Muscle of arm (tissue), 12 donors: ENCODE results near the gene TRIM24. TPM values are rescaled to one million over a fixed set of nuclear protein-coding genes. Genes with fewer than 3 reads are reported as not detected.
"Not testable (repeated sequence)": the region's sequence is repeated elsewhere in the genome, so short reads cannot be mapped to it uniquely, and the experiment has no call there.

Source experiments
- DNase-seq: peaks from one replicate; pipeline ENCODE4 v3.0.0-alpha.2; 2013
- polyA plus RNA-seq, 12 donors: library from polyadenylated mRNA; unstranded; fragments of 120-200 nt; gene quantifications; one replicate each; pipeline ENCODE4 v1.2.1, GENCODE V29; 2013; ENCODE audit not compliant: insufficient read length in 12 of 12

Gene TRIM24
- polyA plus RNA-seq, 12 donors, result 22.0 to 42.8 (median 25.8) TPM; not detected in 1

GRCh38 chr7:138459413-138460175 lies 465 bp upstream of the TRIM24 start:
- peak; percentile 97 for DNase-seq

GRCh38 chr7:138460649-138461607 lies 869 bp downstream of the TRIM24 start:
- DNase-seq, result peak; percentile 33

- not testable (repeated sequence) for DNase-seq
Measured at GRCh38 chr7:138463291-138463618, 3.2 kb downstream of the TRIM24 start.

- DNase-seq, result no peak
Measured at GRCh38 chr7:138465046-138465445, 5.0 kb downstream of the TRIM24 start.

GRCh38 chr7:138466069-138466756 lies 6.2 kb downstream of the TRIM24 start:
- DNase-seq, result not testable (repeated sequence)

- peak; percentile 47 for DNase-seq
Measured at GRCh38 chr7:138468244-138469123, 8.4 kb downstream of the TRIM24 start.

GRCh38 chr7:138470391-138471157 lies 10.5 kb downstream of the TRIM24 start:
- DNase-seq, result no peak

- no peak for DNase-seq
Measured at GRCh38 chr7:138472292-138473079, 12.4 kb downstream of the TRIM24 start.

GRCh38 chr7:138475377-138475776 lies 15.3 kb downstream of the TRIM24 start:
- no peak for DNase-seq

- DNase-seq, result no peak
Measured at GRCh38 chr7:138477081-138477578, 17.1 kb downstream of the TRIM24 start.

GRCh38 chr7:138477581-138477980 lies 17.5 kb downstream of the TRIM24 start:
- no peak for DNase-seq

- no peak for DNase-seq
Measured at GRCh38 chr7:138478499-138478908, 18.4 kb downstream of the TRIM24 start.

- DNase-seq, result no peak
Measured at GRCh38 chr7:138480527-138480926, 20.5 kb downstream of the TRIM24 start.

- DNase-seq, result no peak
Measured at GRCh38 chr7:138481447-138482380, 21.7 kb downstream of the TRIM24 start.

GRCh38 chr7:138483531-138483930 lies 23.5 kb downstream of the TRIM24 start:
- no peak for DNase-seq

- DNase-seq, result not testable (repeated sequence)
Measured at GRCh38 chr7:138485508-138485907, 25.4 kb downstream of the TRIM24 start.

GRCh38 chr7:138489139-138489538 lies 29.1 kb downstream of the TRIM24 start:
- not testable (repeated sequence) for DNase-seq
